Islet precursor cell (in vitro differentiated cells): Measurements from ENCODE around the gene GBX2.

Source experiments
- DNase-seq: peaks from one replicate; pipeline ENCODE4 v3.0.0-alpha.2; 2018

Gene GBX2

GRCh38 chr2:236168110-236169080 lies at the start of gene GBX2:
TSS of gene GBX2 (minus strand) at chr2:236168386. CDS start at chr2:236167971, 415 bp downstream.
- peak; percentile 94 for DNase-seq

GRCh38 chr2:236217926-236218325 lies 49.7 kb upstream of the GBX2 start:
- DNase-seq = no peak

- DNase-seq = no peak
These were observed 48.5 kb upstream of the GBX2 start for GRCh38 chr2:236216711-236217110.

- no peak for DNase-seq
These were observed 47.7 kb upstream of the GBX2 start for GRCh38 chr2:236215761-236216333.

- DNase-seq = no peak
These were observed 47.0 kb upstream of the GBX2 start for GRCh38 chr2:236215196-236215595.

- DNase-seq = no peak
These were observed 46.3 kb upstream of the GBX2 start for GRCh38 chr2:236214376-236214995.

GRCh38 chr2:236211296-236211695 lies 43.1 kb upstream of the GBX2 start:
- no peak for DNase-seq

GRCh38 chr2:236210536-236210935 lies 42.4 kb upstream of the GBX2 start:
- peak; percentile 53 for DNase-seq

- no peak for DNase-seq
These were observed 41.8 kb upstream of the GBX2 start for GRCh38 chr2:236209996-236210395.

GRCh38 chr2:236209535-236209934 lies 41.3 kb upstream of the GBX2 start:
- DNase-seq = peak; percentile 80

- no peak for DNase-seq
These were observed 40.1 kb upstream of the GBX2 start for GRCh38 chr2:236208019-236208926.

GRCh38 chr2:236207472-236207871 lies 39.3 kb upstream of the GBX2 start:
- no peak for DNase-seq

GRCh38 chr2:236205867-236206645 lies 37.9 kb upstream of the GBX2 start:
- DNase-seq = no peak

GRCh38 chr2:236204953-236205352 lies 36.8 kb upstream of the GBX2 start:
- DNase-seq = no peak

GRCh38 chr2:236200378-236200777 lies 32.2 kb upstream of the GBX2 start:
- peak; percentile 46 for DNase-seq

GRCh38 chr2:236196366-236196765 lies 28.2 kb upstream of the GBX2 start:
- DNase-seq = peak; percentile 32

GRCh38 chr2:236195726-236196125 lies 27.5 kb upstream of the GBX2 start:
- peak; percentile 41 for DNase-seq

GRCh38 chr2:236194786-236195185 lies 26.6 kb upstream of the GBX2 start:
- peak; percentile 45 for DNase-seq

GRCh38 chr2:236193026-236193425 lies 24.8 kb upstream of the GBX2 start:
- peak; percentile 63 for DNase-seq

- DNase-seq = no peak
These were observed 22.5 kb upstream of the GBX2 start for GRCh38 chr2:236190674-236191073.

- DNase-seq = peak; percentile 25
These were observed 16.5 kb upstream of the GBX2 start for GRCh38 chr2:236184701-236185100.
